T-cell (primary cell): ENCODE measurements around the gene DAAM1. TPM values are rescaled to one million over a fixed set of nuclear protein-coding genes. Genes with fewer than 3 reads are reported as not detected.

Experiments used
- ATAC-seq, 4 experiments: fragments of 200-7000 bp in 3 of 4; fragments of 150-1000 bp in 1 of 4; cut with Tn5 transposase; replicated peaks in 1 of 4; 1 replicate in 3 of 4; 2 replicates in 1 of 4; pipeline ENCODE4 v1.10.0; 2021; ENCODE audit warnings: moderate library complexity in 3 of 4, mild to moderate bottlenecking in 2 of 4, moderate number of reproducible peaks in 1 of 4
- CTCF ChIA-PET, 2 donors: fragments of 300-600 bp; sonication (Branson Sonifier 250); formaldehyde crosslinking; loops; one replicate each; lab custom pipeline; 2022; ENCODE audit warnings: antibody characterized with exemption in 2 of 2; lab: Charles Lee
- POLR2A ChIA-PET, 2 donors: fragments of 300-600 bp; sonication (Branson Sonifier 250); formaldehyde crosslinking; loops; one replicate each; lab custom pipeline; 2022; ENCODE audit warnings: antibody characterized with exemption in 2 of 2; lab: Charles Lee
- DNase-seq, 35 experiments: peaks; one replicate each; pipeline versions ENCODE4 v3.0.0 to v3.0.0-alpha.2; 2013 to 2023
- H3K27ac ChIP-seq: one replicate; pipeline ENCODE4 v1.5.1; 2013; ENCODE audit warnings: low read length
- H3K27me3 ChIP-seq, 2 experiments: replicated peaks in 1 of 2; 1 replicate in 1 of 2; 2 replicates in 1 of 2; pipeline versions ENCODE4 v1.6.1 to v1.7.0; 2013; ENCODE audit warnings: low read length in 1 of 2, mixed read lengths in 1 of 2; ENCODE audit not compliant: control insufficient read depth in 2 of 2, insufficient read depth in 2 of 2; ENCODE audit errors: extremely low read depth in 1 of 2
- H3K36me3 ChIP-seq, 2 donors: 1 replicate in 1 of 2; 2 replicates in 1 of 2; pipeline versions ENCODE4 v1.6.1 to v1.7.0; 2013; ENCODE audit warnings: low read length in 1 of 2; ENCODE audit not compliant: control insufficient read depth in 2 of 2, insufficient read depth in 1 of 2; ENCODE audit errors: extremely low read depth in 1 of 2
- H3K4me1 ChIP-seq, 2 experiments: 1 replicate in 1 of 2; 2 replicates in 1 of 2; pipeline versions ENCODE4 v1.6.1 to v1.7.0; 2013; ENCODE audit warnings: low read length in 2 of 2, mixed read lengths in 1 of 2; ENCODE audit not compliant: insufficient read depth in 2 of 2, control insufficient read depth in 1 of 2; ENCODE audit errors: extremely low read depth in 1 of 2
- H3K4me3 ChIP-seq, 2 donors: 1 replicate in 1 of 2; 2 replicates in 1 of 2; pipeline versions ENCODE4 v1.5.1 to v1.7.0; 2013; ENCODE audit warnings: mild to moderate bottlenecking in 2 of 2, low read length in 1 of 2, moderate library complexity in 1 of 2; ENCODE audit not compliant: control insufficient read depth in 1 of 2; ENCODE audit errors: extremely low read depth in 1 of 2
- H3K9me3 ChIP-seq: 2 replicates; pipeline ENCODE4 v1.7.0; 2013
- H3K27ac Mint-ChIP-seq, 2 donors: one replicate each; pipeline ENCODE4 v1.8.0; 2020 to 2021; ENCODE audit warnings: mild to moderate bottlenecking in 2 of 2, mixed read lengths in 2 of 2
- H3K27me3 Mint-ChIP-seq, 2 donors: one replicate each; pipeline ENCODE4 v1.8.0; 2021 to 2022; ENCODE audit warnings: mixed read lengths in 2 of 2
- H3K36me3 Mint-ChIP-seq: one replicate; pipeline ENCODE4 v1.8.0; 2021; ENCODE audit warnings: mixed read lengths
- H3K4me1 Mint-ChIP-seq, 3 donors: one replicate each; pipeline ENCODE4 v1.8.0; 2020 to 2022; ENCODE audit warnings: mixed read lengths in 3 of 3, mild to moderate bottlenecking in 1 of 3
- H3K4me3 Mint-ChIP-seq, 3 donors: one replicate each; pipeline ENCODE4 v1.8.0; 2020 to 2022; ENCODE audit warnings: mild to moderate bottlenecking in 3 of 3, mixed read lengths in 3 of 3, moderate library complexity in 3 of 3
- H3K9me3 Mint-ChIP-seq, 3 donors: one replicate each; pipeline ENCODE4 v1.8.0; 2020 to 2022; ENCODE audit warnings: mixed read lengths in 3 of 3
- WGBS: methylation state at CpG from one replicate; pipeline ENCODE4 v1.1.5; 2013; ENCODE audit warnings: missing lambda C conversion rate; ENCODE audit not compliant: insufficient coverage; 5-methylcytosine and 5-hydroxymethylcytosine counted together
- total RNA-seq, 35 experiments: library from RNA in 6 of 35; stranded (reverse) in 6 of 35; fragments of 120-200 nt in 1 of 35; gene quantifications; one replicate each; pipeline versions ENCODE4 v1.2.1 to v1.2.4 and lab custom pipeline; 2013 to 2026

DAAM1 gene
- total RNA-seq, 5 donors from 2014 or later (not counting 1 experiment from before 2014, with no cell fraction given), result 9.6 to 25.3 (median 23.9) TPM

DNA sequence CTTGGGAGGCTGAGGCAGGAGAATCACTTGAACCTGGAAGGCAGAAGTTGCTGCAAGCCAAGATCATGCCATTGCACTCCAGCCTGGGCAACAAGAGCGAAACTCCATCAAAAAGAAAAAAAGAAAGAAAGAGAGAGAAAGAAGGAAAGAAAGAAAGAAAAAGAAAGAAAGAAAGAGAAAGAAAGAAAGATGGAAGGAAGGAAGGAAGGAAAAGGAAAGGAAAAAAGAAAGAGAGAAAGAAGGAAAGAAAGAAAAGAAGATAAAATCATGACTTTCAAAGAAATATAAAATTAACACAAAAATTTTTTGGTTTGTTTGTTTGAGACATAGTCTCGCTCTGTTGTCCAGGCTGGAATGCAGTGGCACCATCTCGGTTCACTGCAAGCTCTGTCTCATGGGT, 22.2 kb upstream of the DAAM1 start:
- Mint-ChIP-seq H3K27me3 (peaks cover 8 to 17% of the 10 kb centered on the region in 2 donors), H3K27ac (no peak overlapping the region), H3K9me3 (peaks cover 0 to 4% (median 3%) of the 10 kb centered on the region in 3 donors), H3K4me1 (peaks cover under 1 to 8% (median 7%) of the 10 kb centered on the region in 3 donors), H3K4me3 (no peak overlapping the region), H3K36me3 (no peaks in the 10 kb centered on the region)
- ATAC-seq, result no peak
- no peaks in the 10 kb centered on the region for H3K9me3 ChIP-seq
- DNase-seq, result no peak
- no peaks in the 10 kb centered on the region for H3K36me3 ChIP-seq
- peaks cover 2 to 5% of the 10 kb centered on the region in 2 experiments for H3K4me1 ChIP-seq
- WGBS, result 80% methylated on average over 1 of the region's 3 CpGs
- peaks cover 0 to 6% of the 10 kb centered on the region in 2 experiments for H3K27me3 ChIP-seq
- H3K4me3 ChIP-seq, result no peak overlapping the region
- no peak overlapping the region for H3K27ac ChIP-seq
- ChIA-PET CTCF (interaction anchor here in 1 of 2 donors (0.6 kb wide), 1 partner anchor 35 kb away, joined by 3 read pairs; no protein-coding TSS in a partner anchor), POLR2A (no interaction called here)

DNA sequence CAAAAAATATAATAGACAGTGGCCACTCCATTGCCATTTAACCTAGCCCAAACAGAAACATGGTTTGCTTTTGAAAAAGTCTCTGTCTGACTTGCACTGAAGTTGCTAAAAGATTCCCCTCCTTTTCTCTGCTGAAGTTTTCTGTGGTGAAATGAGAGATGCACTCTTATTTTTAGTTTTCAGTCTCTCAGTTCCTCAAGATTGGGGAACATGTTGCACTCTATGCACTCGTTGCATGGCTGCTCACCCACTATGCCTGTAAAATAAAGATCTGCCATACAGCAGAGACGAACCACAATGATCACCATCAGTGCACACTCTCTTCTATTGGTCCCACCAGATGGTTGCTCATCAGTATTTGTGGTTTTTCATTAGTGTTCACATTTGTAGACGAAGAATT, 13.1 kb upstream of the DAAM1 start:
- Mint-ChIP-seq H3K4me3 (no peak overlapping the region), H3K4me1 (no peaks in the 10 kb centered on the region), H3K36me3 (no peaks in the 10 kb centered on the region), H3K9me3 (peaks cover 0 to 2% (median 0%) of the 10 kb centered on the region in 3 donors), H3K27me3 (peaks cover 8 to 9% of the 10 kb centered on the region in 2 donors), H3K27ac (no peak overlapping the region)
- Histone ChIP-seq H3K27ac (no peak overlapping the region), H3K27me3 (no peaks in the 10 kb centered on the region), H3K36me3 (no peaks in the 10 kb centered on the region), H3K9me3 (no peaks in the 10 kb centered on the region), H3K4me1 (no peaks in the 10 kb centered on the region), H3K4me3 (no peak overlapping the region)
- CTCF ChIA-PET, result no interaction called here
- POLR2A ChIA-PET, result no interaction called here
- DNase-seq, result no peak
- ATAC-seq, result no peak
- no CpG with 5 or more reads among the region's 3 CpGs for WGBS

GRCh38 chr14:59176765-59177164, 11.7 kb upstream of the DAAM1 start:
- no peaks in the 10 kb centered on the region for H3K36me3 ChIP-seq
- POLR2A ChIA-PET, result no interaction called here
- no peak for DNase-seq

GRCh38 chr14:59177262-59177661, 11.2 kb upstream of the DAAM1 start:
- DNase-seq (no peak), ATAC-seq (no peak)
- no peaks in the 10 kb centered on the region for H3K36me3 ChIP-seq
- Mint-ChIP-seq H3K4me3 (no peak overlapping the region), H3K27me3 (peaks cover 9 to 16% of the 10 kb centered on the region in 2 donors), H3K27ac (no peak overlapping the region), H3K36me3 (no peaks in the 10 kb centered on the region), H3K4me1 (no peaks in the 10 kb centered on the region), H3K9me3 (no peaks in the 10 kb centered on the region)
- peaks cover 0 to 4% of the 10 kb centered on the region in 2 experiments for H3K27me3 ChIP-seq
- ChIA-PET POLR2A (no interaction called here), CTCF (no interaction called here)
- H3K4me1 ChIP-seq, result no peaks in the 10 kb centered on the region
- H3K4me3 ChIP-seq, result no peak overlapping the region
- 100% methylated on average over 1 of the region's 2 CpGs for WGBS
- no peak overlapping the region for H3K27ac ChIP-seq
- H3K9me3 ChIP-seq, result no peaks in the 10 kb centered on the region

More at GRCh38 chr14:59176765-59177164, 11.7 kb upstream of the DAAM1 start:
- no peak for ATAC-seq
- H3K4me1 Mint-ChIP-seq, result no peaks in the 10 kb centered on the region
- H3K9me3 ChIP-seq, result no peaks in the 10 kb centered on the region
- H3K4me1 ChIP-seq, result no peaks in the 10 kb centered on the region
- CTCF ChIA-PET, result no interaction called here
- no peak overlapping the region for H3K27ac ChIP-seq
- H3K27me3 Mint-ChIP-seq, result peaks cover 9 to 16% of the 10 kb centered on the region in 2 donors
- no peak overlapping the region for H3K27ac Mint-ChIP-seq
- H3K4me3 Mint-ChIP-seq, result no peak overlapping the region
- H3K27me3 ChIP-seq, result peaks cover 0 to 4% of the 10 kb centered on the region in 2 experiments
- H3K9me3 Mint-ChIP-seq, result no peaks in the 10 kb centered on the region
- H3K4me3 ChIP-seq, result no peak overlapping the region
- no CpG with 5 or more reads among the region's 1 CpG for WGBS
- no peaks in the 10 kb centered on the region for H3K36me3 Mint-ChIP-seq

DNA sequence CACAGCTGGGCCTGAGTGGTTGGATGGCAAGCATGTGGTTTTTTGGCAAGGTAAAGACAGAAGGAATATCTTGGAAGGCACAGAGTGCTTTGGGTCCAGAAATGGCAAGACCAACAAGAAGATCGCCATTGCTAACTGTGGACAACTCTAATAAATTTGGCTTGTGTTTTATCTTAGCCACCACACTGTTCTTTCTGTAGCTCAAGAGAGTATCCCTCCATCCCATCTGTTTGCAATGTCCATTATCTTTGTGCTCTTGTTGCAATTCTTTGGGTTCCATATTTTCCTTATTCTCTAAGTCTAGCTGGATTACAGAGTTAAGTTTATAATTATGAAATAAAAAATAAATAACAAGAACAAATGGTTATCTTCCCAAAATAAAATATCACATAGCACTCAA, 6.7 kb upstream of the DAAM1 start:
- DNase-seq, result no peak
- H3K27me3 Mint-ChIP-seq, result peaks cover 19 to 32% of the 10 kb centered on the region in 2 donors
- H3K36me3 ChIP-seq, result no peaks in the 10 kb centered on the region
- H3K9me3 ChIP-seq, result no peaks in the 10 kb centered on the region
- no peak overlapping the region for H3K27ac ChIP-seq
- CTCF ChIA-PET, result no interaction called here
- WGBS, result 100% methylated on average over 1 of the region's 1 CpG
- ATAC-seq, result no peak
- POLR2A ChIA-PET, result interaction anchor here in 1 of 2 donors (0.7 kb wide), 1 partner anchor 57 kb away, joined by 3 read pairs; no protein-coding TSS in a partner anchor
- no peak overlapping the region for H3K4me3 Mint-ChIP-seq
- peaks cover under 1 to 1% (median under 1%) of the 10 kb centered on the region in 3 donors for H3K4me1 Mint-ChIP-seq
- no peaks in the 10 kb centered on the region for H3K4me1 ChIP-seq
- H3K36me3 Mint-ChIP-seq, result no peaks in the 10 kb centered on the region
- no peak overlapping the region for H3K4me3 ChIP-seq
- no peak overlapping the region for H3K27ac Mint-ChIP-seq
- H3K27me3 ChIP-seq, result peaks cover 0 to 4% of the 10 kb centered on the region in 2 experiments
- H3K9me3 Mint-ChIP-seq, result no peaks in the 10 kb centered on the region

DNA sequence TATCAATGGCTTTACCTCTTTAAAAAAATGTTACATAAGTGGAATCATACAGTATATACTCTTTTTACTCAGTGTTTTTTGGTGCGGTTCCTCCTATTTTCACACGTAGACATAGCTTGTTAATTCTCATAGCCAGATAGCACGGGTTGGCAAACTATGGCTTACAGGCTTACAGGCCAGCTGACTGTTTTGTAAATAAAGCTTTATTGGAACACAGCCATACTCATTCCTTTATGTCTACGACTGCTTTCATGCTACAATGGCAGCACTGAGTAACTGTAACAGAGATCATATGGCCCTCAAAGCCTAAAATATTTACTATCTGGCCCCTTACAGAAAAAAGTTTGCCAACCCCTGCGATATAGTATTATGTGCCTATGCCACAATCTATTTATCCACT, 5.8 kb upstream of the DAAM1 start:
- no peak overlapping the region for H3K4me3 Mint-ChIP-seq
- DNase-seq (no peak), ATAC-seq (no peak)
- peaks cover 20 to 32% of the 10 kb centered on the region in 2 donors for H3K27me3 Mint-ChIP-seq
- no peak overlapping the region for H3K4me3 ChIP-seq
- ChIA-PET CTCF (no interaction called here), POLR2A (no interaction called here)
- H3K4me1 ChIP-seq, result peaks cover 2 to 4% of the 10 kb centered on the region in 2 experiments
- H3K36me3 Mint-ChIP-seq, result no peaks in the 10 kb centered on the region
- H3K36me3 ChIP-seq, result no peaks in the 10 kb centered on the region
- WGBS, result 84% methylated on average over 3 of the region's 5 CpGs
- H3K9me3 Mint-ChIP-seq, result no peaks in the 10 kb centered on the region
- no peaks in the 10 kb centered on the region for H3K9me3 ChIP-seq
- no peak overlapping the region for H3K27ac Mint-ChIP-seq
- H3K27me3 ChIP-seq, result peaks cover 0 to 4% of the 10 kb centered on the region in 2 experiments
- peaks cover 9% of the 10 kb centered on the region in 3 donors for H3K4me1 Mint-ChIP-seq
- H3K27ac ChIP-seq, result no peak overlapping the region
